ENCODE measurements around the gene OVCA2.
A peak's percentile ranks its signal among the peaks of the same experiment; 100 is the strongest.

The OVCA2 gene

GRCh38 chr17:2055292-2056205, 13.7 kb downstream of the OVCA2 start:
- Histone ChIP-seq H3K4me1 (ENCODE audit: control insufficient read depth, insufficient read depth, low read length) (peaks cover 5% of the 10 kb centered on the region; the same call in 1 of the 2 replicates), H3K4me3 (ENCODE audit: low read depth, low read length) (peak overlapping the region; percentile 42), H3K9me3 (ENCODE audit: control insufficient read depth, insufficient read depth, low read depth, low read length) (no peaks in the 10 kb centered on the region), H3K27ac (ENCODE audit: extremely low read depth, low read depth, low read length) (no peak overlapping the region; the same call in 1 of the 2 replicates), H3K36me3 (ENCODE audit: control insufficient read depth in 2 of 2, insufficient read depth in 1 of 2, low read length in 2 of 2) (peaks cover 0 to under 1% of the 10 kb centered on the region in 2 experiments; a peak in 1 of 3 replicates)
- TF ChIP-seq ZBTB20 (tag by site-specific recombination; IDR thresholded peaks at IDR 0.05) (0 out of 2 replicates have a peak, but pooled peaks have one; percentile 14), ZNF24 (tag by site-specific recombination; IDR thresholded peaks at IDR 0.05) (no peak)
- TF ChIP-seq, protein P1, sequence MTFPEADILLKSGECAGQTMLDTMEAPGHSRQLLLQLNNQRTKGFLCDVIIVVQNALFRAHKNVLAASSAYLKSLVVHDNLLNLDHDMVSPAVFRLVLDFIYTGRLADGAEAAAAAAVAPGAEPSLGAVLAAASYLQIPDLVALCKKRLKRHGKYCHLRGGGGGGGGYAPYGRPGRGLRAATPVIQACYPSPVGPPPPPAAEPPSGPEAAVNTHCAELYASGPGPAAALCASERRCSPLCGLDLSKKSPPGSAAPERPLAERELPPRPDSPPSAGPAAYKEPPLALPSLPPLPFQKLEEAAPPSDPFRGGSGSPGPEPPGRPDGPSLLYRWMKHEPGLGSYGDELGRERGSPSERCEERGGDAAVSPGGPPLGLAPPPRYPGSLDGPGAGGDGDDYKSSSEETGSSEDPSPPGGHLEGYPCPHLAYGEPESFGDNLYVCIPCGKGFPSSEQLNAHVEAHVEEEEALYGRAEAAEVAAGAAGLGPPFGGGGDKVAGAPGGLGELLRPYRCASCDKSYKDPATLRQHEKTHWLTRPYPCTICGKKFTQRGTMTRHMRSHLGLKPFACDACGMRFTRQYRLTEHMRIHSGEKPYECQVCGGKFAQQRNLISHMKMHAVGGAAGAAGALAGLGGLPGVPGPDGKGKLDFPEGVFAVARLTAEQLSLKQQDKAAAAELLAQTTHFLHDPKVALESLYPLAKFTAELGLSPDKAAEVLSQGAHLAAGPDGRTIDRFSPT (tag by site-specific recombination; IDR thresholded peaks at IDR 0.05), result peak; percentile 56; the same call in 1 of the 2 replicates
- ChIA-PET CTCF (interaction anchor here (0.6 to 4.5 kb wide), 34 partner anchors 9 to 360 kb away, joined by 3 to 143 read pairs (median 5); no protein-coding TSS in a partner anchor), POLR2A (interaction anchor here (1.2 kb wide), 1 partner anchor 189 kb away, joined by 11 read pairs; no protein-coding TSS in a partner anchor)

DNA sequence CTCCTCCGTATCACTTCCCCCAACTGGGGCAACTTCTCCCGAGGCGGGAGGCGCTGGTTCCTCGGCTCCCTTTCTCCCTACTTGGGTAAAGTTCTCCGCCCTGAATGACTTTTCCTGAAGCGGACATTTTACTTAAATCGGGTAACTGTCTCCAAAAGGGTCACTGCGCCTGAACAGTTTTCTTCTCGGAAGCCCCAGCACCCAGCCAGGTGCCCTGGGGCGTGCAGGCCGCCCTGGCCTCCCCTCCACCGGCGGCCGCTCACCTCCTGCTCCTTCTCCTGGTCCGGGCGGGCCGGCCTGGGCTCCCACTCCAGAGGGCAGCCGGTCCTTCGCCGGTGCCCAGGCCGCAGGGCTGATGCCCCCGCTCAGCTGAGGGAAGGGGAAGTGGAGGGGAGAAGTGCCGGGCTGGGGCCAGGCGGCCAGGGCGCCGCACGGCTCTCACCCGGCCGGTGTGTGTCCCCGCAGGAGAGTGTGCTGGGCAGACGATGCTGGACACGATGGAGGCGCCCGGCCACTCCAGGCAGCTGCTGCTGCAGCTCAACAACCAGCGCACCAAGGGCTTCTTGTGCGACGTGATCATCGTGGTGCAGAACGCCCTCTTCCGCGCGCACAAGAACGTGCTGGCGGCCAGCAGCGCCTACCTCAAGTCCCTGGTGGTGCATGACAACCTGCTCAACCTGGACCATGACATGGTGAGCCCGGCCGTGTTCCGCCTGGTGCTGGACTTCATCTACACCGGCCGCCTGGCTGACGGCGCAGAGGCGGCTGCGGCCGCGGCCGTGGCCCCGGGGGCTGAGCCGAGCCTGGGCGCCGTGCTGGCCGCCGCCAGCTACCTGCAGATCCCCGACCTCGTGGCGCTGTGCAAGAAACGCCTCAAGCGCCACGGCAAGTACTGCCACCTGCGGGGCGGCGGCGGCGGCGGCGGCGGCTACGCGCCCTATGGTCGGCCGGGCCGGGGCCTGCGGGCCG, 14.7 kb downstream of the OVCA2 start:
- H3K4me3 ChIP-seq (ENCODE audit: low read depth, low read length), result no peak overlapping the region
- no peak for TF ChIP-seq ZBTB26 (tag by site-specific recombination; optimal IDR thresholded peaks at IDR 0.05)
- TF ChIP-seq ZNF600 (tag by site-specific recombination; IDR thresholded peaks at IDR 0.05), result peak; percentile 79
- peaks cover 5% of the 10 kb centered on the region; the same call in 1 of the 2 replicates for H3K4me1 ChIP-seq (ENCODE audit: control insufficient read depth, insufficient read depth, low read length)
- ChIA-PET CTCF (interaction anchor here (1.0 to 4.5 kb wide), 7 partner anchors 8 to 188 kb away, joined by 3 to 143 read pairs (median 15); no protein-coding TSS in a partner anchor), POLR2A (no interaction called here)
- no peaks in the 10 kb centered on the region for H3K9me3 ChIP-seq (ENCODE audit: control insufficient read depth, insufficient read depth, low read depth, low read length)
- no peak overlapping the region for H3K27ac ChIP-seq (ENCODE audit: extremely low read depth, low read depth, low read length)
- H3K36me3 ChIP-seq (ENCODE audit: control insufficient read depth in 2 of 2, insufficient read depth in 1 of 2, low read length in 2 of 2), result peaks cover 0 to 10% of the 10 kb centered on the region in 2 experiments; a peak in 1 of 3 replicates

- peaks cover 0 to 10% of the 10 kb centered on the region in 2 experiments; a peak in 1 of 3 replicates for H3K36me3 ChIP-seq (ENCODE audit: control insufficient read depth in 2 of 2, insufficient read depth in 1 of 2, low read length in 2 of 2)
- H3K27ac ChIP-seq (ENCODE audit: extremely low read depth, low read depth, low read length), result no peak overlapping the region
- TF ChIP-seq ZNF785 (tag by site-specific recombination; IDR thresholded peaks at IDR 0.05) (no peak), ZBTB11 (tag by site-specific recombination; conservative IDR thresholded peaks at IDR 0.05; ENCODE audit: low read depth) (no peak), ZNF266 (tag by site-specific recombination; IDR thresholded peaks at IDR 0.05; ENCODE audit: low read depth) (no peak), ZNF37A (tag by site-specific recombination; IDR thresholded peaks at IDR 0.05) (no peak)
- H3K4me3 ChIP-seq (ENCODE audit: low read depth, low read length), result no peak overlapping the region
- ChIA-PET CTCF (interaction anchor here (0.6 to 4.5 kb wide), 5 partner anchors 14 to 297 kb away, joined by 3 to 143 read pairs (median 4); no protein-coding TSS in a partner anchor), POLR2A (no interaction called here)
- peaks cover 5% of the 10 kb centered on the region; the same call in 1 of the 2 replicates for H3K4me1 ChIP-seq (ENCODE audit: control insufficient read depth, insufficient read depth, low read length)
- H3K9me3 ChIP-seq (ENCODE audit: control insufficient read depth, insufficient read depth, low read depth, low read length), result no peaks in the 10 kb centered on the region
Measured at GRCh38 chr17:2057175-2057759, 15.4 kb downstream of the OVCA2 start.
